Stimulated activated CD4-positive, alpha-beta T cell treated with anti-CD3 and anti-CD28 coated beads, Interleukin-1b, Interleukin-23, amount 100 ng/mL, for 48 hours (primary cell): ENCODE results near the gene CFAP68.
A peak's percentile ranks its signal among the peaks of the same experiment; 100 is the strongest.
"Not testable (repeated sequence)": the region's sequence is repeated elsewhere in the genome, so short reads cannot be mapped to it uniquely, and the experiment has no call there.

Experiments
- DNase-seq: peaks from one replicate; pipeline ENCODE4 v3.0.0-alpha.2; 2020

The CFAP68 gene

GRCh38 chr11:111870886-111871692, 8.3 kb upstream of the CFAP68 start, which contains the start of gene ALG9:
Gene ALG9, minus strand, starts transcription at chr11:111871581. Its CDS starts 99 bp downstream, at chr11:111871482.
- DNase-seq = peak; percentile 85

- no peak for DNase-seq
These were observed 7.6 kb upstream of the CFAP68 start for GRCh38 chr11:111871693-111872161.

- no peak for DNase-seq
These were observed 924 bp upstream of the CFAP68 start for GRCh38 chr11:111878385-111878848.

GRCh38 chr11:111879637-111879960, 258 bp downstream of the CFAP68 start:
- no peak for DNase-seq

- no peak for DNase-seq
These were observed 2.9 kb downstream of the CFAP68 start for GRCh38 chr11:111882202-111882601.

- not testable (repeated sequence) for DNase-seq
These were observed 5.7 kb downstream of the CFAP68 start for GRCh38 chr11:111885053-111885452.

GRCh38 chr11:111886032-111886431, 6.7 kb downstream of the CFAP68 start:
- no peak for DNase-seq

- DNase-seq = no peak
These were observed 7.5 kb downstream of the CFAP68 start for GRCh38 chr11:111886844-111887243.

GRCh38 chr11:111905411-111905810, 26.1 kb downstream of the CFAP68 start:
- DNase-seq = no peak

- no peak for DNase-seq
These were observed 27.3 kb downstream of the CFAP68 start for GRCh38 chr11:111906680-111907079.

- DNase-seq = no peak
These were observed 29.4 kb downstream of the CFAP68 start for GRCh38 chr11:111908639-111909305.

- no peak for DNase-seq
These were observed 30.0 kb downstream of the CFAP68 start for GRCh38 chr11:111909378-111909777.

- no peak for DNase-seq
These were observed 31.6 kb downstream of the CFAP68 start for GRCh38 chr11:111910676-111911562.

GRCh38 chr11:111911563-111912401, 32.4 kb downstream of the CFAP68 start, which contains the start of gene CRYAB:
Gene CRYAB, minus strand, starts transcription at chr11:111911770. Its CDS starts 46 bp downstream, at chr11:111911724.
- DNase-seq = no peak

- DNase-seq = no peak
These were observed 33.2 kb downstream of the CFAP68 start, which contains the start of gene HSPB2 for GRCh38 chr11:111912535-111912934. Gene HSPB2, plus strand, starts transcription at chr11:111912734. Its CDS starts 96 bp downstream, at chr11:111912830.

- DNase-seq = no peak
These were observed 33.9 kb downstream of the CFAP68 start for GRCh38 chr11:111913031-111913861.

GRCh38 chr11:111913997-111914396, 34.7 kb downstream of the CFAP68 start:
- no peak for DNase-seq

GRCh38 chr11:111916768-111917167, 37.4 kb downstream of the CFAP68 start:
- DNase-seq = no peak

GRCh38 chr11:111917312-111917711, 38.0 kb downstream of the CFAP68 start:
- DNase-seq = no peak

- no peak for DNase-seq
These were observed 38.4 kb downstream of the CFAP68 start for GRCh38 chr11:111917788-111918187.
